HG02678 (cell line): ENCODE results near the gene SLC6A3.

Experiments used
- ATAC-seq: cut with Tn5 transposase; IDR thresholded peaks from one replicate; pipeline ENCODE4 v1.9.1; 2021; ENCODE audit warnings: mild to moderate bottlenecking, moderate library complexity; ENCODE audit not compliant: unreplicated experiment

The SLC6A3 gene

DNA sequence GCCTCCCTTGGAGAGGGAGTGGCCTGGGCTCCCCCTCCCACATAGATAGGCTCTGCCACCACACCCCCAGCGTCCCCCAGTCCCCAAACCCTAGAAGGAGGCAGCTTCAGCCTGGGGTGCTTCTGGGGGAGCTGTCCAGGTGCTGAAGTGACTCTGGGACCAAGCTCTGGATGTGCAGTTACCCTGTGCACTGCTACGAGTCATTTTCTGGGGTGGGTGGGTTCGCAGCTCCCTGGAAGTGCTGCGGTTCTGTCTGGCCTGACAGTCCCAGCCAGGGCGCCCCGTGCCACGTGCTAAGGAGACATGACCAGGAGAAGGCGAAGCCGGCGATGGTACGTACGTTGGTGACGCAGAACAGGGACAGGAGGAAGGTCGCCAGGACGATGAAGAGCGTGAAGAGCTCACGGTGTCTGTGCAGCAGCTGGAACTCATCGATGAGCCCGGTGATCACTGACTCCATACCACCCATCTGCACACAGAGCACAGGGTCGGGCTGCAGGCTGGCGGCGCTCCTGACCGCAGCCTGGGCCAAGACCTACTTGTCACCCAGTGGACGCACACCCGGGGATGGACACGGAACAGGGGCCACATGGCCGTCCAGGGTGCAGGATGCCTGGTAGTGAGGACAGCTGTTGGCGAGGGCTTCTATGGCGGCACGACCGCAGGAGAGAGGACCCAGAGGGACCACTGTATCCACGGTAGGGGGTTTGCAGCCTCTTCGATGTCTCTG, 35.7 kb downstream of the SLC6A3 start:
- ATAC-seq: no peak

DNA sequence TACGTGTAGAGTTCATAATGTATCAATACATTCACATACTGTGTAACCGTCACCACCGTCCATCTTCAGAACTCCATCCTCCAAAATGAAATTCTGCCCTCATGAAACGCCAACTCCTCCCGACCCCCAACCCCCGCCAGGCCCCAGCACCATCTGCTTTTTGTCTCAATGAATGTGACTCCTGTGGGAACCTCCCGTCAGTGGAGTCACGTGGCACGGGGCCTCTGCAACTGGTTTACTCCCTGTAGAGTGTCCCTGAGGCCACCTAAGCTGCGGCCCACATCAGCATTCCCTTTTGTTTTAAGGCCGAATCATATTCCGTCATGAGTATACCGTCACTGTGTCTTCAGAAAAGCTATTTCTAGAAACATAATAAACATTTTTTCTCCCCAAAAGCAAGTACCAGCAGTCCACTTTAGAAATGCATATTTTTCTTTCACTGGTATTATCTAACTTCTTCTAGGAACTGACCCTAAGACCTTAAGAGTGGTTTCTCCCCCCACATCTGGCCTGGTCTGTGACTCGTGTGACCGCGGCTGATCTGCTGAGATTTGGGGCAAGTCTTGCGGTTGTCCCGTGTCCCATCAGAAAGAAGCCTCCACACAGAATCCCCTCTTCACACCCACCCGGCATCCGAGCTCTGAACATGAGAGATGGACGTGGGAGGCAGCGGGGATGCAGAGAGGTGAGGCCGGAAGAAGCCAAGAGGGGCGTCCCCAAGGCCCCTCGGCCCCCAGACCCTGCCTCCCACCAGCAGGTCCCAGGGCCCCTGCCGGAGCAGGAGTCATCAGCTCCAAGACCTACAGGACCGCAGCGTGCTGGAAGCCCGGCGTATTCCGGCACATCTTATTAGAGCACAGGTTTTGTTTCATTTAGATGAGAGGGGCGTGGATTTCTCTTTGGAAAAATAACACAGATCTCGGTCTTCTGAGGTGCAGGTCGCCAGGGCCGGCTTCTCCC, 38.3 kb downstream of the SLC6A3 start:
- no peak for ATAC-seq

DNA sequence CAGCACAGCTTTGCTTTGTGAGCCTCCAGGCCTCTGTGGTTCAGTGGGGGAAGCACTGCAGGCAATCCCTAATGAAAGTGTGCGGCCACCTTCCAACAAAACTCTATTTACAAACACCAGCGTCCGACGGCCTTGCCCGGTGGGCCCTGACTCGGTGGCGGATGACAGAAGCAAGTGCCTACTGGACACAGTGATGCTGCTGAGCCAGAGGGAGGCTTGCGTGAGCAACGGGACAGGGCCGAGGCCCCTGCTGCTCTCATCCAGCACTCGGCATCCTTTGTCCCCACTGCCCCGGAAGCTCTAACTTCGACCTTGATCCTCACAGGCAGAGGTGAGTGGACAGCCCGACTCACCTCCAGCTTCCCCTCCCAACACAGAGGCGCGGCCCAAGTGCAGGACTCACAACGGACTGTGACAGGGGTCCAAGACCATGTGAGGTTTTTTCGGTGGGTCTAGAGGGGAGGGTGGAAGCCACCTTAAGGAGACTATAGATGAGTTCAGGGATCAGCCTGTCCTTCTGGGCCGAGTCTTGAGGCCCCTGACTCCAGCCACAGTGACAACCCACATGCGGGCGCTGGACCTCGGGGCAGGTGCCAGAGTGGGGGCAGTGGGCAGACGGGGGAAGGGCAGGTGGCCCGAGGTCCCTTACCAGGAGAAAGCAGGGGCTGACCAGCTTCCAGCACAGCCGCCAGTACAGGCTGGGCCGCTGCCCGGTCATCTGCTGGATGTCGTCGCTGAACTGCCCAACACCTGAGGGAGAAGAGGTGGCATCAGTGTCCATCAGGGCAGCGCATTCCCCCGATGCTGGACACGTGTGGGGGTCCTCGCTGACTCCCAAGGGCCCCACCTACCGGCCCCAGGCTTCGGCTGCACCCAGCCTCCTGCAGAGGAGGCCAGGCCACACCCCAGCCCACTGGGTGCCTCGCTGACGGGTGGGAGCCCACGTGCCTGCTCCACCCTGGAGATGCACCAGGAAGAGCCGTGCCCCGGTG, 39.4 kb downstream of the SLC6A3 start:
- no peak for ATAC-seq

DNA sequence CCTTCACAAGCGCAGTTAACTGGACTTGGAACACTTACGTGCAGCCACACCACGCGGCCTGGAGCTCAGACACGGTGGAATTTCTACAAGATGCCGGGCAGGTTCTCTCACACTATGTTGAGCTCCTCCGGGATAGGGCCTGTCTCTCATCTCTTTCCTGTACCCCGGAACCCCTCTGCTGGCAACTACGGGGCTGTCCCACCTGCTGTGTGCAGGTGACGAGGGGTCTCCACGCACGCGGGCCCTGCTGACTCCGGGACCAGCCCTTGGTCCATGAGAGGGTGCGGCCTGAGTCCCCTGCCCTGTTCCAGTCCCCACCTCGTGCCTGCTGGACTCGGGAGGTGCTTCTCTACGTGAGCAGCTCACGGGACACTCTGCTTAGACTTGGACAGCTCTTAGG, 40.1 kb downstream of the SLC6A3 start:
- ATAC-seq: no peak

DNA sequence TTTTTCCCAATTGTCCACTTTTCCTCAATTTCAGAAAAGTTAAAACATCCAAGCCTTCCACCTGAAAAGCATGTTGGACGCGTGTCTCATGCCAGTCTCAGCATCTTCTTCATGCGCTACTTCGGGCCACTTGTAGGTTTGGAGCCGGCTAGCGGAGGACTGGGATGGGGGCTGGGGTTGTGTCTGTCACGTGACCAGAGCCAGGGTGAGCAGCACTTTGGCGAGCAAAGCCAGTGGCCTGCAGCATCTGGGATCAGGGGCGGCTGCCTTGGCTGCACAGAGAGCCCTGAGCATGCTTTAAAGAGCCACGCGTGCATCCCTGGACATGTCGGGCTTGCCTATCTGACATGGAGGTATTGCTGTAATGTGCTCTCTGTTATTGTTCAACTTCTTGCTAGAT, 41.2 kb downstream of the SLC6A3 start:
- ATAC-seq: no peak

DNA sequence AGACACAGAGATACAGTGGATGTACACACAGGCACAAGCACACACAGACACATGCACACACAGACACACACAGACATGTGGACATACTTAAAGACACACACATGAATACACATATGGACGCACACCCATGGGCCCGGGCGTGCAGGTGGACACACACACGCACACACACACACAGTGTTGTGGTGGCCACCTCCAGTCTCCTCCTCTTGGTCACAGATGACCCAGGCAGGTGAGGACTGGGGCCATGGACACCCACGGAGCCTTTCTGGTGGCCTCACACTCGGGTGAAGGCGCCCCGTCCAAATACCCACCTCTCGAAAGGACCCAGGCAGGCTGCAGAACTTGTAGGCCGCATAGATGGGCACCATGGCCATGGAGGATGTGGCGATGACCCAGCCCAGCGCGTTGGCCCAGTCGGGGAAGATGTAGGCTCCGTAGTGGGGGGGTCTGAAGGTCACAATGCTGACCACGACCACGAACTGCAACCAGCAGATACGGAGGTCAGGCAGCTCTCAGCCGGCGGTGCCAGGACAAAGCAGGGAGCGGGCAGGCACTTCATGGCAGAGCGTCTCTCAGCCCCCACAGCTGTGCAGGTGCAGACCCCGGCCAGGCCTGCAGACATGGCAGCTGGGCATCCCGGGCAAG, 42.5 kb downstream of the SLC6A3 start:
- ATAC-seq: no peak

DNA sequence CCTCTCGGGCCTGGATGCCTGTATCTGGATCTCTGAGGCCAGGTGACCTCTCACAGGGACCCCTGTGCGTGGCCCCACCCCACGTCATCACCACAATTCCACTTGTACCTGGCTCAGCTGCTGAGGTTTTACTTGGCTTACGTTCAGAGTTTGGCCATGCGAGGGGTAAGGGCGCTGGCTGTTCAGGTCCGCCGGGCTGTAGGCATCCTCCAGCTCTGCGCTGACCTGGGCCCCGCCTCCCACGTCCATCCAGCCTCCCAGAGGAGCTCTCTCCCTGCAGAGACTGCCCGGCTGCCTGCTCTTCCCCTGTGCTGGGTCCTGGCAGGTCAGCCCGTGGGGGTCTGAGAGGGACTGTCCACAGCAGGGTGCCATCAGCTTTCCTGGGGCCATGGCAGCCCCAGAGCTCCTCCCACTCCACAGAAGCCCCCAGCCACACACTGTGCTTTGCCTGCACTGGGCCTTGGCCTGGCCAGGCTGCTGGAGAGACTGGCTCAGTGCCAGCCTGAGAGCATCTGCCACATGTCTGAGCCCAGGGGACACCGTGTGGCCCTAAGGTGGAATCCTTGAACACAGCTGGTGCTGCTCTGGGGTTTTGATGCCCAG, 43.6 kb downstream of the SLC6A3 start:
- no peak for ATAC-seq

DNA sequence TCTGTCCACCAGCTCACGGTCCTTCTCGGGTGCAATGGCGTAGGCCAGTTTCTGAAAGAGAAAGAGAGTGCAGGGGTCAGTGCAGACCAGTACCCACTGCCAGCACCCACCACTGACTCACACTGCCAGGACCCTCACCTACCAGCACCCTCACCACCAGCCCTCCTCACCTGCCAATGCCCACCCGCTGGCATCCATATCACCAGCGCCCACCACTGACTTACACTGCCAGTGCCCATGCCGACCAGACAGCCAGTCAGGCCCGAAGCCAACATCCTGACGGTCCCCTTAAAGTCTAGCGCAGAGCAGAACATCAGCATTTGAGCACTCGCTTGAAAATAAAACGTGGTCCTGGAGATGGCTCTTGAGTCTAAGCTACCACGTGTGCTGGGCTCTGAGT, 44.3 kb downstream of the SLC6A3 start:
- ATAC-seq: no peak

DNA sequence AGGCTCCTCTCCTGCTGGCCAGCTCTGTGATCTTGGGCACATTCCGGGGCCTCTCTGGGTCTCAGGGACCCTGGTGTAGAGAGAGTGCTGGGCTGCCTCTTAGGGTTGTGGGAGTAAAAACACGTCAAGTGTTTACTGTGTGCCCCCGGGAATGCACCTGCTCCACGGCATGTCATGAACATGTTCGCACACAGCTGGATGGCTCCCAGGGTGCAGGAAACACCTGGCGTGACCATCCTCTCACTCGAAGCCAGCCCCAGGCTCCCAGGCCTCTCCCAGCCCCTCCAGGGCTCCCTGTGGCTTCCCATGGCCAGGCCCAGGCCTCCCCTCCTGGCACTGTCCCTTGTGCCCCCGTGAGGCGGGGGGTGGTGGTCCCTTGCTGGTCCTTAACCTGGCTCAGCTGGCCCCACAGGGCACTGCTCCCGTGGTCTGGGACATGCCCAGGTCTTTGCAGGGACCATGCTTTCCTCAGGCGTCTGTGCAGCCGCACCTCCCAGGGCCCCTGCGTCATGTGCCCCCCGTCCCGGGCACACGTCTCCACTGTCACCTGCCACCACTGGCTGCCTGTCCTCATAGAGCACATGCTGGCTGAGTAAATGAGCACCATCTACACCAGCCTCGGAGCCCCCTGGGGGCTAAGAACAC, 44.9 kb downstream of the SLC6A3 start:
- ATAC-seq: no peak

DNA sequence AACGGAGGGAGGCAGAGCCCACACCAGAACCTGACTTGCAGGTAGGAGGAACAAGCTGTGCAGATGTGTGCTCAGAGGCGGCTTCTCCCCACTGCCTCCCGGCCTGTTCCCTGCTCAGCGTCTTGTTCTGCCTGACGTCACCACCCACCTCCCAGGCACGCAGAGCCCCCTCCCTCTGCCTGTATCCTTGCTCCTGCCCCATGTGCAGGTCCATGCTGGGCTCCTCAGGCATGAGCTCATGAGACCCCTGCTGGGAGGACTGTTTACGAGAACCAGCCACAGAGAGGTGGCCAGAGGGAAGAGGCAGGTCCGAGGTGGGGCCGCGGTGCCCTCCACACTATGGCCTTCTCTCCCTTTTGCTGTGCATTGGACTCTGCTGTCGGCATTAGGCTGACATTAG, 45.5 kb downstream of the SLC6A3 start:
- no peak for ATAC-seq

DNA sequence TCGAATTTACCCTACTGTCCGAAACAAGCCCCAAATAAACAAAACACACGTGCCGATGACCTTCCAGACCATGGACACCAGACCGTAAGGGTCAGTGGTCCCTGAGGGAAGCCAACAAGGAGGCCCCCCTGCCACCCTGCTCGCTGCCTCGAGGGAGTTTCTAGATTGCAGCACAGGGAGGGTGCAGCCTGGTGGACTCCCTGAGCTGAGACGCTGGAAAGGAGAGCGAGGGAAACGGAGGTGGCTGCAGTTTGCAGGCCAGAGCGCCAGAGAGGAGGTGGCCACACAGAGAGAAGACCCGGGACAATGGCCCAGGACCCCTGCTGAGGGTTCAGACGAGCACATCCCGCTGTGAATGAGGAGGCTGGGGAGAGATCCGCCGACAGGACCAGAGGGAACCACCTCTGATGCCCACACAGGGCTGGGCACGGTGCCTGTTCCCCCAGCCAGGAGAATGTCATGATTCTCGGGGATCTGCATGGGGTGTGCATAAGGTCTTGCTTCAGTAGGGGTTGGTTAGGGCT, 48.9 kb downstream of the SLC6A3 start:
- ATAC-seq: no peak

DNA sequence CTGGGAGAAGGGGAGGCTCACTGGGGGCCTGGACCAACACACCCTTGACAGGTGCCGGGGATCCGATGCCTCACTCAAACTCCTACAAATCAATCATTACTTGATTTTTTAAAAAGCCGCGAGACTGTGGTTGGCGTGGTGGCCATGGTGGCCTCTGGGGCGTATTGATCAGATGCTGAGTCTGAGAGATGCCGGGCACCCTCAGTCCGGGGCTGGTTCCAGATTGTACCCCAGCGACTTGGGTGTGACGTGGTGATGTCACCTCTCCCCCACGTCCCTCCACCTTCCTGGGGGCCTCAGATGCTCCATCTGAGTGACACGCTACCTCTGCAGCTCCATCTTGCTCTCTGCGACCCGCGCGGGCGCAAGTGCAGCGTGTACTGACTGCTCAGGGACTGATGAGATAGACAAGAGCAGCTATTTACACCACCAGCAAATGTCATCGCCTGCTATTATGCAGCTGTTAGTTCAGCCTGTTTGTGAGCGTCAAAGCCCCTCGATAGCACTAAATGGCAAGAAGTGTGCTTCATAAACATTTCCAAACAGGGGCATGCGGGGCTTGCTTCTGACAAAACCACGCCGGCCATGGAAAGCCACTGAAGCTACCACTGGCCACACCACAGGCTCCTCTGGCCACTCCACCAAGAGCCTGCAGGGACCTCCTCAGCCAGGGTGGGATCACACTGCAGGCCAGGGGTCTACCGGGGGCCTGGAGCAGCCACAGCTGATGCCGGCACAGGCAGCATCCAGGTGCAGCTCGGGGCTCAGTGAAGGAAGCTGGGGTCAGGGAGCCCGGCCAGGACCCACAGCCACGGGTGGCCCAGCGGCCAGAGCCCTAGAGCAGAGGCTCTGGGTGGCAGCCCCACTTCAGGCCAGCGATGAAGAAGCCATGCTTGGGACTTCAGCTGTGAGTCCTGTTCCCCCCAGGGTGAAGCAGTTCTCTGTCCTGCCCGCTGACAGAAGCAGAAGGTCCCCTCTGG, 50.1 kb downstream of the SLC6A3 start:
- no peak for ATAC-seq

DNA sequence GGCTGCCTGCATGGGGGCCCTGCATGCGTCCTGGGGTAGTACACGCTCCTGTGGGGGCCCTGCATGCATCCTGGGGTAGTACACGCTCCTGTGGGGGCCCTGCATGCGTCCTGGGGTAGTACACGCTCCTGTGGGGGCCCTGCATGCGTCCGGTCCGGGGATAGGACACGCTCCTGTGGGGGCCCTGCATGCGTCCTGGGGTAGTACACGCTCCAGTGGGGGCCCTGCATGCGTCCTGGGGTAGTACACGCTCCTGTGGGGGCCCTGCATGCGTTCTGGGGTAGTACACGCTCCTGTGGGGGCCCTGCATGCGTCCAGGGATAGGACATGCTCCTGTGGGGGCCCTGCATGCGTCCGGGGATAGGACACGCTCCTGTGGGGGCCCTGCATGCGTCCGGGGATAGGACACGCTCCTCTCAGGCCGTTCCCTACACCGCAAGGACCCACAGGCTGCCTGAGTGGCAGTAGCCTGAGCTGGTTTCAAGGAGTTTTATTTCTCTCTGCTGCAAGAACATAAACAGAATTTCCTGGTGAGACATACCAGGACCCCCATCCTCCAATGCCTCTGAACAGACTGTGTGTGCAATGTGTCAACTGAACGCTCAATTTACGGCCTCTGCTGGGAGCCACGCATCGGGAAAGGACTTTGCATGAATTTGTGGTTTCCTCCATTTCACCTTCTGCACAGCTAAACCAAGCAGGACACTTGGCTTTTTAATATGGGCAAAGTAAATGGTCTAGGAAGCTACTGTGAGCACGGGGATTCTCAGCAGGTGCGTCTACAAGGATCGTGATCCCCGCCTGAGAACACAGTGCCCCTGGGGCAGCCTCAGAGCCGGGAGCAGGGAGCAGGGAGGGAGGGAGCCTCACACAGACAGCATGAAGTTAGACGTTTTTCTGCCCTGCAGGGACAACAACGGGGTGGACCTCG, 51.4 kb downstream of the SLC6A3 start:
- no peak for ATAC-seq

DNA sequence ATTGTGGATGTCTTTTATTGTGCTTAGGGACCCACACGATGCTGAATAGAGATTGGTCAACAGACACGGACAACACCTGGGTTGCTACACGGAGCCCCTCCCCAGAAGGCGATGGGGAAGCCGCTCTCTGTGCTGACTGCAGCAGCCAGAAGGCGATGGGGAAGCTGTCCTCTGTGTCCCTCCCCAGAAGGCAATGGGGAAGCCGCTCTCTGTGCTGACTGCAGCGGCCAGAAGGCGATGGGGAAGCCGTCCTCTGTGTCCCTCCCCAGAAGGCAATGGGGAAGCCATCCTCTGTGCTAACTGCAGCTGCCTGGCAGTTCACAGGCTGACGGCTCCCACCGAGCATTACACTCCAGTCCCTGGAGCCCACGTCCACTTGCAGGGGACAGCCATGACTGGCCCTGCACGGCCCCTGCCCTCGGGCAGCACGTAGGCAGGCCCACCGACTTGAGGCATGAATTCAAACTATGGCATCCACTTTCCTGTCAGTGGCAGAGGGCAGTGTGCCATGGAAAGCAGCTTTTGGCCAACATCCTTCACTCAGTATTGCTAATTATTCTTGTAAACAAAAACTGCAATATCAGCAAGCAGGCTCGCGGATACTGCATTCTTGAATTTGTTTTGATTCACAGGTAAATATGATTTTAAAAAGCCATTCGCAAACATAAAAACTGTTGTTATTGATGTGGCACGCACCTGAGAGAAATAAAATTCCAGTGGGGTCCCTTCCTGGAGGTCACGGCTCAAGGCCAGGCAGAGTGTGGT, 52.3 kb downstream of the SLC6A3 start:
- ATAC-seq: no peak

DNA sequence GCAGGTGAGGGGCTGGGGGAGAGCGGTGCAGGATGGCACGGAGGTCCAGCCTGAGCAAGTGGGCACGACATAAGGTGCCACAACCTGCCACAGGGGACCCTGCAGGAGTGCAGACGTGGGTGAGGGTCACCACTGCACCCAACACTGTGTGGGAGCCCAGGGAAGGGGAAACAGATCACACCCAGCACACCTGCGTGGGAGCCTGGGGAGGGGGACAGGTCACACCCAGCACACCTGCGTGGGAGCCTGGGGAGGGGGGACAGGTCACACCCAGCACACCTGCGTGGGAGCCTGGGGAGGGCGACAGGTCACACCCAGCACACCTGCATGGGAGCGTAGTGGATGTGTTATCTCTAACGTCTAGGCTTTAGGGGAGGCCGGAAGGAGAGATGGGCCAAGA, 53.0 kb downstream of the SLC6A3 start:
- no peak for ATAC-seq

DNA sequence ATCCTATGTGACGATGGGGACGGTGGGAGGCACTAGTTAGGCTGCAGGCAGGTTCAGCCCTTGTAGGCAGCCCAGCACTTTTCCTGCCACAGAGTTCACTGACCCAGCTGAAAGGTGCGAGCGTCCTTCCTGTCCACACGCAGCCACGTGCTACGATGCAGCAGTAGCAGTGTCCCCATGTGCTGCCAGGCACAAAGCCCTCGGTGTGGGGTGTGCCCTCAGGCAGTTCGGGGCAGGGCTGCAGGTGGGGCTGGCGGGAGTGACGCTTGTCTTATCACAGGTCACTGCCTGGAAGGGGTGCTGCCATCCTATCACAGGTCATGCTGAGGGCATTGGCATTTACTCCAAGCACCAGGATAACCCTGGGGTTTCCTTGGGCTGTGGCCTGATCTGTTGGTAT, 53.5 kb downstream of the SLC6A3 start:
- ATAC-seq: no peak
